HG02763 (cell line): Measurements from ENCODE around the gene DNLZ.

Experiments used
- ATAC-seq: cut with Tn5 transposase; IDR thresholded peaks from one replicate; pipeline ENCODE4 v1.9.1; 2021; ENCODE audit warnings: mild to moderate bottlenecking, moderate library complexity; ENCODE audit not compliant: unreplicated experiment

DNLZ gene

GRCh38 chr9:136333486-136333885 lies 30.1 kb downstream of the DNLZ start:
- no peak for ATAC-seq

- no peak for ATAC-seq
Measured at GRCh38 chr9:136333045-136333444, 30.5 kb downstream of the DNLZ start.

GRCh38 chr9:136332482-136332983 lies 31.0 kb downstream of the DNLZ start:
- ATAC-seq = no peak

- no peak for ATAC-seq
Measured at GRCh38 chr9:136331556-136332481, 31.7 kb downstream of the DNLZ start.

GRCh38 chr9:136331030-136331429 lies 32.5 kb downstream of the DNLZ start:
- ATAC-seq = no peak

- no peak for ATAC-seq
Measured at GRCh38 chr9:136330406-136330990, 33.0 kb downstream of the DNLZ start.

GRCh38 chr9:136329636-136330405 lies 33.7 kb downstream of the DNLZ start:
- no peak for ATAC-seq

GRCh38 chr9:136329211-136329627 lies 34.3 kb downstream of the DNLZ start:
- ATAC-seq = no peak

GRCh38 chr9:136328622-136329041 lies 34.9 kb downstream of the DNLZ start:
- no peak for ATAC-seq

GRCh38 chr9:136328011-136328621 lies 35.4 kb downstream of the DNLZ start:
- no peak for ATAC-seq

- no peak for ATAC-seq
Measured at GRCh38 chr9:136327304-136327974, 36.1 kb downstream of the DNLZ start, which contains the start of gene GPSM1. Gene GPSM1 (plus strand): TSS chr9:136327539. CDS start chr9:136327696, 157 bp downstream.

- no peak for ATAC-seq
Measured at GRCh38 chr9:136326761-136327303, 36.7 kb downstream of the DNLZ start.

- ATAC-seq = no peak
Measured at GRCh38 chr9:136326061-136326760, 37.3 kb downstream of the DNLZ start.

- ATAC-seq = no peak
Measured at GRCh38 chr9:136325358-136325757, 38.2 kb downstream of the DNLZ start.

GRCh38 chr9:136324501-136325300 lies 38.8 kb downstream of the DNLZ start:
- ATAC-seq = no peak

GRCh38 chr9:136323371-136323789 lies 40.2 kb downstream of the DNLZ start:
- ATAC-seq = no peak

- ATAC-seq = no peak
Measured at GRCh38 chr9:136322756-136323330, 40.7 kb downstream of the DNLZ start.

GRCh38 chr9:136321561-136321960 lies 42.0 kb downstream of the DNLZ start:
- no peak for ATAC-seq
